D721Med (cell line): Measurements from ENCODE around the gene IDI1.

Experiments
- DNase-seq: peaks from one replicate; pipeline ENCODE4 v3.0.0; 2011; ENCODE audit warnings: low spot score; ENCODE audit not compliant: insufficient read length
- FAIRE-seq: peaks from 2 replicates; lab custom pipeline; 2011; peaks lifted over from hg19 to GRCh38; lab: Jason Lieb, UNC
- CTCF ChIP-seq: IDR thresholded peaks from 2 replicates; pipeline ENCODE4 v1.5.1; 2012; ENCODE audit warnings: mild to moderate bottlenecking, control low read depth; ENCODE audit not compliant: insufficient read depth; ENCODE audit errors: missing control alignments

The IDI1 gene

GRCh38 chr10:1090696-1091095 is 41.8 kb upstream of the IDI1 start:
- no peak for TF ChIP-seq CTCF
- FAIRE-seq (no peak), DNase-seq (no peak)

GRCh38 chr10:1089017-1089689 is 40.2 kb upstream of the IDI1 start:
- no peak for DNase-seq
- FAIRE-seq, result no peak
- no peak for TF ChIP-seq CTCF

DNA sequence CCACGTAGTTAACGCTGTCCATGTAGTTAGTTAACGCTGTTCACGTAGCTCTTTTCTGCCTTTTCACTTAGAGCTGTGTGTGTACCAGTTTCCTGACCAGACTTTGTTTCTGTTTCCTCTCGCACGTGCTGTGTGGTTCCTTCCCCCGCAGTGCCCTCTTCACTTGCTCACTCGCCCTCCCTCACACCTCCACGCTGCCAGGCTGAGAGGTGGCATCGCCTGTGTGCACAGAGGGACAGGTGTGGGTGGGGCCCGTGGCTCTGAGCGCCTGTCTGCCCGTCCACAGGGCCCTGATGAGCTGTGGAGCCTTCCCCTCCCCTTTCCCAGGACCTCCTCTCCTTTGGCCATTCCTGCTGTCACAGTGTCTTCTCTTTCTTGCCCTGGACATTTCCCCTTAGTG is 37.9 kb upstream of the IDI1 start:
- DNase-seq (no peak), FAIRE-seq (no peak)
- no peak for TF ChIP-seq CTCF

DNA sequence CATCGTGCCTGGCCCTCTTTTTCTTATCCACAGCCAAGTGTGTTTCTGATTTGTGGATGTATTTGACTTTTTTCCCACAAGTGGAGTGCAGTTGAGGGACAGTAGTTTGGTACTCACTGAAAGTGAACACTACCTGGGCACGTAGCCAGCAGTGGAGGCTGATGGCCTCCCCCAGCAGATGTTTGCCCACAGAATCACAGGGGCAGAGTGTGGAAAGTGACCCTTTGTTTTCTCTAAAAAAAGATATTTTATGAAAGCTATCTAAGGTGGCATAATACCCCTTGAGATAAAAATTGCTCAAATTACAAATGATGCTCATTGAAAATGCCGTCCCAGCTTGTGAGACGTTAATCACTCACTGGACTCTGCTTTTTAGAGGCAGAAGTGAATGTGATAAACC is 36.3 kb upstream of the IDI1 start:
- no peak for DNase-seq
- FAIRE-seq, result no peak
- TF ChIP-seq CTCF, result no peak

DNA sequence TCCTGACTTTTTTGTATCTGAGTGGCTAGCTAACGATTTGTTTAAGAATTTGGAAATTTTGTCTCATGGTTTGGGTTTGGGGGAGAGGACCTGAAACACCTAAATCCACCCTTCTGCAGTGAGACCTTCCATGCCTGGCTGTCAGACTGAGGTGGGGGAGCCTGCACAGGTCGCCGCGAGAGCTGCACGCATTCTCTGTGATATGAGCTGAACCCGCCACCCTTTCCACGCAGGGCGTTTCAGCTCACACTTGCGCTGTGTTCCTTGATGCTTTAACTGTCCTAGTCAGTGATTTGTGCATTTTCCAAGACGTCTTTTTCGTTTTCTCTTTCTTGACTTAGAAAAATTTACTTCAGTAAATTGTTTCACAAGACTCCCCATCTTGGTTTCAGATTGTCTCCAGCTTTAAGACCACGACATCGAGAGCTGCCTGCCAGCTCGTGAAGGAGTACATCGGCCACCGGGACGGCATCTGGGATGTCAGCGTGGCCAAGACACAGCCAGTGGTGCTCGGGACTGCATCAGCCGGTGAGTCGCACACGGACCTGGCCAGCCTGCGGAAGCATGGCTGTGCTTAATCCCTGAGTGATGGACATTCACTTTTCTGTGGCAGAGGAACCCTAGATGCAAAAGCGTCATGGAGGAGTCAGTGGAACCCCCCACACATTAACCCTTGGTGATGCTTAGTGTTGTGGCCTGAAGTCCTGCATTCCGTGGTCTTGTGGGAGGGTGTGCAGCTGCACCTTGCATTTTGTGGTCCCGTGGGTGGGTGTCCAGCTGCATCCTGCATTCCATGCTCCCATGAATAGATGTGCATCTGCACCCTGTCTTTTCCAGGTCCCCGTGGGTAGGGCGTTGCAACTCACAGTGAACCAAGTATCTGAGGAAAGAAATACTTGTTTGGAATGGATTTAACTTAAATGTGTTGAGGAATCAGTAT is 35.4 kb upstream of the IDI1 start:
- DNase-seq (no peak), FAIRE-seq (no peak)
- TF ChIP-seq CTCF, result no peak

DNA sequence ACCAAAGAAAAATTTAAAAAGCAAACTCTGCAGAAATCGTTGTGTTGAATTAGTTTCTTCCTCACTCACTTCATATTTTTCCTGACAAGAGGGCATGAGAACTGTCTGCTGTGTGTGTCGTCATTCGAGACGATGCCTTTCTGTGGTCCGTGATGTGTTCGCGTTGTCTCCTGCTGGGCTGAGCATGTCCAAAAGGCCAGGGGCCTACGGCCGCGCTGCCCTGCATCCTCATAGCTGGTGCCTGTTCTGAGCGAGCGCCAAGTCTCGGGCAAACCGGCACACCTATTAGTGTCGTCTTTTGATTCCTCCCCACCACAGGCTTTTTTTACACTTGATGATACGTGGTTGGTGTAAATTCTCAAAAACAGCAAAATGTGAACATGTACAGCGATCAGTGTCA is 34.7 kb upstream of the IDI1 start:
- FAIRE-seq (no peak), DNase-seq (no peak)
- no peak for TF ChIP-seq CTCF
